Lower leg skin (tissue), 4 donors: ENCODE results near the gene PALM. TPM values are rescaled to one million over a fixed set of nuclear protein-coding genes. Genes with fewer than 3 reads are reported as not detected.
"Not testable (repeated sequence)": the region's sequence is repeated elsewhere in the genome, so short reads cannot be mapped to it uniquely, and the experiment has no call there.

ENCODE experiments used
- DNase-seq, 2 donors: peaks; one replicate each; pipeline ENCODE4 v3.0.0-alpha.2; 2019; ENCODE audit warnings: low spot score in 2 of 2
- H3K4me3 ChIP-seq: fragments of 200-600 bp; sonication (generic); 2 replicates; pipeline ENCODE4 v1.5.1; 2017; ENCODE audit warnings: mild to moderate bottlenecking, low read depth; ENCODE audit not compliant: poor library complexity, severe bottlenecking
- POLR2A ChIP-seq, 2 donors: fragments of 450-650 bp; IDR thresholded peaks; one replicate each; pipeline ENCODE4 v1.6.1; 2016 to 2017; ENCODE audit warnings: antibody characterized with exemption in 2 of 2, mild to moderate bottlenecking in 1 of 2, moderate library complexity in 1 of 2
- WGBS, 2 donors: methylation state at CpG; one replicate each; pipeline ENCODE4 v1.1.5; 2018; 5-methylcytosine and 5-hydroxymethylcytosine counted together
- intact Hi-C: fragments of 100-400 bp; cut with DNase I; formaldehyde crosslinking; loops from one replicate; pipeline ENCODE4 v1.15.0; 2023; ENCODE audit warnings: low total_unique reads
- total RNA-seq, 4 donors: library from RNA; depleted of rRNA; stranded (reverse); fragments of >200 nt; gene quantifications; one replicate each; pipeline ENCODE4 v1.1.0, GENCODE V29; 2016
- TF ChIP-seq, protein P1 (sequence below), 3 donors: fragments of 450-650 bp; IDR thresholded peaks; one replicate each; pipeline ENCODE4 v1.5.1; 2016; ENCODE audit warnings: antibody characterized with exemption in 3 of 3, mild to moderate bottlenecking in 3 of 3, moderate library complexity in 2 of 3

The PALM gene
- total RNA-seq, 4 donors from 2014 or later: 25.1 to 92.3 (median 41.9) TPM

DNA sequence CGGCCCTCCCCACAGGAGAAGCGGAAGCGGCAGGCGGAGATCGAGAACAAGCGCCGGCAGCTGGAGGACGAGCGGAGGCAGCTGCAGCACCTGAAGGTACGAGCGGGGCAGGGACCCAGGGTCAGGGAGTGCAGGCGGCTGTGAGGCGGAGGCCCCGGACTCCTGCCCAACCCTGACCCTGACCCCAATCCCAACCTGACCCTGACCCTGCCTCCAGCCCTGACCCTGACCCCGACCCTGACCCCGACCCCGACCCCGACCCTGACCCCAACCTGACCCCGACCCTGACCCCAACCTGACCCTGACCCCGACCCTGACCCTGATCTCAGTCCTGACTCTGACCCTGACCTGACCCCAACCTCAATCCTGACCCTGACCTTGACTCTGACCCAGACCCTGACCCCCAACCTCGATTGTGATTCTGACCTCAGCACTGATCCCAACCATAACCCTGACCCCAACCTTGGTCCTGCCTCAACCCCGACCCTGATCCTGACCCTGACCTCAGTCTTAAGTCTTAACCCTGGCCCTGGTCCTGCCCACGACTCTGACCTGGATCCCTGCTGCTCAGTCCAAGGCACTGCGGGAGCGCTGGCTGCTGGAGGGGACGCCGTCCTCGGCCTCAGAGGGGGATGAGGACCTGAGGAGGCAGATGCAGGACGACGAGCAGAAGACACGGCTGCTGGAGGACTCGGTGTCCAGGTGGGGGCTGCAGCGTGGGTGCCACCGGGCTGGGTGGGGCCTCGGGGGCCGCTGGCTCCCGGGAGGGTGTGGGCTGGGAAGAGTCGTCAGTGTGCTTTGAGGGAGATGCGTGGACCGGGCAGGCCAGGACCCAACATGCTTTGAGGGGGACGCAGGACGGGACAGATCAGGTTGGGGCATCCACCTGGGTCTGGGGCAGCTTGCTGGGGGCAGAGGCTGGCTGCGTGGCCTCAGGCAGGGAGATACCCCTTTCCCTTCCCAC, 18.5 kb downstream of the PALM start:
- no peak for DNase-seq
- TF ChIP-seq POLR2A (IDR thresholded peaks at IDR 0.05): no peak
- TF ChIP-seq, protein P1, sequence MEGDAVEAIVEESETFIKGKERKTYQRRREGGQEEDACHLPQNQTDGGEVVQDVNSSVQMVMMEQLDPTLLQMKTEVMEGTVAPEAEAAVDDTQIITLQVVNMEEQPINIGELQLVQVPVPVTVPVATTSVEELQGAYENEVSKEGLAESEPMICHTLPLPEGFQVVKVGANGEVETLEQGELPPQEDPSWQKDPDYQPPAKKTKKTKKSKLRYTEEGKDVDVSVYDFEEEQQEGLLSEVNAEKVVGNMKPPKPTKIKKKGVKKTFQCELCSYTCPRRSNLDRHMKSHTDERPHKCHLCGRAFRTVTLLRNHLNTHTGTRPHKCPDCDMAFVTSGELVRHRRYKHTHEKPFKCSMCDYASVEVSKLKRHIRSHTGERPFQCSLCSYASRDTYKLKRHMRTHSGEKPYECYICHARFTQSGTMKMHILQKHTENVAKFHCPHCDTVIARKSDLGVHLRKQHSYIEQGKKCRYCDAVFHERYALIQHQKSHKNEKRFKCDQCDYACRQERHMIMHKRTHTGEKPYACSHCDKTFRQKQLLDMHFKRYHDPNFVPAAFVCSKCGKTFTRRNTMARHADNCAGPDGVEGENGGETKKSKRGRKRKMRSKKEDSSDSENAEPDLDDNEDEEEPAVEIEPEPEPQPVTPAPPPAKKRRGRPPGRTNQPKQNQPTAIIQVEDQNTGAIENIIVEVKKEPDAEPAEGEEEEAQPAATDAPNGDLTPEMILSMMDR (IDR thresholded peaks at IDR 0.05): peak in 1 of 3 donors; percentile 96
- 78 to 85% methylated on average over 37 to 38 of the region's 43 CpGs for WGBS, 2 donors
- intact Hi-C loops: no loop called here
- no peak overlapping the region for H3K4me3 ChIP-seq

GRCh38 chr19:728011-728410, 19.3 kb downstream of the PALM start:
- 58 to 78% methylated on average over 26 of the region's 26 CpGs for WGBS, 2 donors
- peak in 1 of 2 donors; percentile 94 for DNase-seq
- H3K4me3 ChIP-seq: no peak overlapping the region
- TF ChIP-seq, protein P1 (IDR thresholded peaks at IDR 0.05): no peak
- no peak for TF ChIP-seq POLR2A (IDR thresholded peaks at IDR 0.05)
- intact Hi-C loops: no loop called here

DNA sequence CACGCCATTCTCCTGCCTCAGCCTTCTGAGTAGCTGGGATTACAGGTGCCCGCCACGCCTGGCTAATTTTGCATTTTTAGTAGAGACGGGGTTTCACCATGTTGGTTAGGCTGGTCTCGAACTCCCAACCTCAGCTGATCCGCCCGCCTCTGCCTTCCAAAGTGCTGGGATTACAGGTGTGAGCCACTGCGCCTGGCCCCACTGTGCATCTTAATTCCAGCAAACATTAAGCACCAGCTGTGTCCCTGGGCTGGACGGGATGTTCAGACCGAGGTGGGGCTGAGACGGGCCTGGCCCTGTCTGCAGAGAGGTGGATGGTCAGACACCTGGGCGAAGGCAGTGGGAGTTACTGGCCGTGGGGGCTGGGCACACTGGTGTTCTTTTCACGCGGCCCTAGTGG, 20.8 kb downstream of the PALM start:
- DNase-seq, intact Hi-C loops, H3K4me3 ChIP-seq: not testable (repeated sequence)
- 89 to 90% methylated on average over 10 to 13 of the region's 15 CpGs for WGBS, 2 donors

GRCh38 chr19:729965-730668, 21.4 kb downstream of the PALM start:
- no peak for DNase-seq
- WGBS, 2 donors: 70 to 73% methylated on average over 13 to 14 of the region's 14 CpGs
- TF ChIP-seq, protein P1 (IDR thresholded peaks at IDR 0.05): no peak
- TF ChIP-seq POLR2A (IDR thresholded peaks at IDR 0.05): no peak
- intact Hi-C loops: no loop called here
- H3K4me3 ChIP-seq: no peak overlapping the region

- DNase-seq: no peak
- no peak overlapping the region for H3K4me3 ChIP-seq
- WGBS, 2 donors: 89 to 90% methylated on average over 14 to 16 of the region's 16 CpGs
- TF ChIP-seq, protein P1 (IDR thresholded peaks at IDR 0.05): no peak
- no peak for TF ChIP-seq POLR2A (IDR thresholded peaks at IDR 0.05)
- intact Hi-C loops: no loop called here
Observed at GRCh38 chr19:731000-731399, 22.3 kb downstream of the PALM start.
